Naive thymus-derived CD4-positive, alpha-beta T cell (primary cell): ENCODE results near the gene ANKS3. TPM values are rescaled to one million over a fixed set of nuclear protein-coding genes. Genes with fewer than 3 reads are reported as not detected.

Experiments used
- ATAC-seq: fragments of 150-1000 bp; cut with Tn5 transposase; 2 replicates; pipeline ENCODE4 v1.10.0; 2021; ENCODE audit warnings: mild to moderate bottlenecking, moderate library complexity
- CTCF ChIA-PET: fragments of 350-600 bp; sonication (Branson Sonifier 250); formaldehyde crosslinking; loops from one replicate; lab custom pipeline; 2021; ENCODE audit warnings: antibody characterized with exemption; lab: Charles Lee
- POLR2A ChIA-PET: fragments of 350-600 bp; sonication (Branson Sonifier 250); formaldehyde crosslinking; loops from one replicate; lab custom pipeline; 2021; ENCODE audit warnings: antibody characterized with exemption, inconsistent platforms; lab: Charles Lee
- DNase-seq, 9 donors: peaks; one replicate each; pipeline versions ENCODE4 v3.0.0 to v3.0.0-alpha.2; 2020 to 2022; ENCODE audit warnings: mixed read lengths in 1 of 9
- H3K27ac ChIP-seq: one replicate; pipeline ENCODE4 v1.7.0; 2013; ENCODE audit warnings: mild to moderate bottlenecking, low read depth, low read length, moderate library complexity
- H3K27me3 ChIP-seq, 2 donors: one replicate each; pipeline ENCODE4 v1.7.0; 2013; ENCODE audit warnings: low read length in 2 of 2, mild to moderate bottlenecking in 2 of 2, moderate library complexity in 2 of 2; ENCODE audit not compliant: control insufficient read depth in 2 of 2, insufficient read depth in 2 of 2
- H3K36me3 ChIP-seq, 3 experiments: 1 replicate in 2 of 3; 2 replicates in 1 of 3; pipeline ENCODE4 v1.7.0; 2013; ENCODE audit warnings: low read length in 3 of 3, mild to moderate bottlenecking in 3 of 3, moderate library complexity in 1 of 3; ENCODE audit not compliant: insufficient read depth in 3 of 3, control insufficient read depth in 2 of 3
- H3K4me1 ChIP-seq, 2 donors: one replicate each; pipeline ENCODE4 v1.7.0; 2013; ENCODE audit warnings: low read length in 2 of 2, mild to moderate bottlenecking in 2 of 2, moderate library complexity in 1 of 2; ENCODE audit not compliant: control insufficient read depth in 2 of 2, insufficient read depth in 2 of 2
- H3K4me3 ChIP-seq: 2 replicates; pipeline ENCODE4 v1.7.0; 2013; ENCODE audit warnings: mild to moderate bottlenecking, low read length
- H3K9me3 ChIP-seq, 3 experiments: 1 replicate in 2 of 3; 2 replicates in 1 of 3; pipeline ENCODE4 v1.7.0; 2013; ENCODE audit warnings: low read length in 3 of 3; ENCODE audit not compliant: control insufficient read depth in 2 of 3
- H3K27ac Mint-ChIP-seq, 9 donors: one replicate each; pipeline ENCODE4 v1.8.0; 2020 to 2022; ENCODE audit warnings: mixed read lengths in 9 of 9, mild to moderate bottlenecking in 8 of 9, moderate library complexity in 5 of 9, inconsistent platforms in 2 of 9
- H3K27me3 Mint-ChIP-seq, 5 donors: one replicate each; pipeline ENCODE4 v1.8.0; 2021 to 2022; ENCODE audit warnings: mixed read lengths in 5 of 5, mild to moderate bottlenecking in 1 of 5
- H3K36me3 Mint-ChIP-seq, 5 donors: one replicate each; pipeline ENCODE4 v1.8.0; 2020 to 2022; ENCODE audit warnings: mixed read lengths in 5 of 5, mild to moderate bottlenecking in 3 of 5, inconsistent platforms in 1 of 5
- H3K4me1 Mint-ChIP-seq, 7 donors: one replicate each; pipeline ENCODE4 v1.8.0; 2020 to 2022; ENCODE audit warnings: mixed read lengths in 7 of 7, mild to moderate bottlenecking in 3 of 7, inconsistent platforms in 1 of 7
- H3K4me3 Mint-ChIP-seq, 10 donors: one replicate each; pipeline ENCODE4 v1.8.0; 2020 to 2022; ENCODE audit warnings: mild to moderate bottlenecking in 10 of 10, mixed read lengths in 10 of 10, moderate library complexity in 6 of 10, inconsistent platforms in 2 of 10
- H3K9me3 Mint-ChIP-seq, 11 donors: one replicate each; pipeline ENCODE4 v1.8.0; 2020 to 2022; ENCODE audit warnings: mixed read lengths in 11 of 11, mild to moderate bottlenecking in 4 of 11, inconsistent platforms in 1 of 11, moderate library complexity in 1 of 11
- intact Hi-C, 2 donors: fragments of 100-400 bp; cut with micrococcal nuclease; formaldehyde crosslinking; loops; one replicate each; pipeline ENCODE4 v1.15.1; 2023
- polyA plus RNA-seq, 2 donors: library from polyadenylated mRNA; unstranded; fragments of 300-500 nt; fragmentation: Illumina TruSeq; gene quantifications; one replicate each; pipeline ENCODE4 v1.2.3, GENCODE V29; 2021
- total RNA-seq, 6 experiments: library from RNA in 5 of 6; stranded (reverse) in 5 of 6; gene quantifications; 1 replicate in 5 of 6; 2 replicates in 1 of 6; pipeline ENCODE4 v1.2.3 and lab custom pipeline; 2021 to 2026

Gene ANKS3
- total and polyA plus RNA-seq, 7 experiments from 2014 or later = 4.1 to 32.7 (median 21.5) TPM

- H3K9me3 Mint-ChIP-seq = no peaks in the 10 kb centered on the region
- peaks cover 0 to 9% (median 6%) of the 10 kb centered on the region in 7 donors for H3K4me1 Mint-ChIP-seq
- H3K4me3 Mint-ChIP-seq = no peak overlapping the region
- Histone ChIP-seq H3K27me3 (no peaks in the 10 kb centered on the region), H3K4me1 (no peaks in the 10 kb centered on the region), H3K4me3 (no peak overlapping the region), H3K27ac (no peak overlapping the region), H3K36me3 (peaks cover 0 to 91% (median 0%) of the 10 kb centered on the region in 3 experiments), H3K9me3 (no peaks in the 10 kb centered on the region)
- CTCF ChIA-PET = interaction anchor here (0.6 kb wide), 1 partner anchor 180 kb away, joined by 8 read pairs; no protein-coding TSS in a partner anchor
- ATAC-seq (no peak), DNase-seq (no peak)
- POLR2A ChIA-PET = interaction anchor here (1.1 kb wide), 1 partner anchor 25 kb away, joined by 4 read pairs; no protein-coding TSS in a partner anchor
- intact Hi-C loops = no loop called here
- H3K27ac Mint-ChIP-seq = peak overlapping the region in 1 of 9 donors; percentile 22
- no peaks in the 10 kb centered on the region for H3K27me3 Mint-ChIP-seq
- H3K36me3 Mint-ChIP-seq = peaks cover 0 to 4% (median 0%) of the 10 kb centered on the region in 5 donors
Measured at GRCh38 chr16:4685776-4686496, 48.1 kb downstream of the ANKS3 start.

- Mint-ChIP-seq H3K4me1 (peaks cover 0 to 10% (median 6%) of the 10 kb centered on the region in 7 donors), H3K27me3 (no peaks in the 10 kb centered on the region), H3K4me3 (no peak overlapping the region), H3K27ac (peak overlapping the region in 2 of 9 donors; percentile 33 to 54), H3K9me3 (no peaks in the 10 kb centered on the region), H3K36me3 (peaks cover 0 to 4% (median 0%) of the 10 kb centered on the region in 5 donors)
- no peak for ATAC-seq
- no peaks in the 10 kb centered on the region for H3K9me3 ChIP-seq
- POLR2A ChIA-PET = interaction anchor here (0.7 kb wide), 1 partner anchor 60 kb away, joined by 4 read pairs; no protein-coding TSS in a partner anchor
- H3K27ac ChIP-seq = no peak overlapping the region
- H3K4me3 ChIP-seq = no peak overlapping the region
- intact Hi-C loops = no loop called here
- H3K27me3 ChIP-seq = no peaks in the 10 kb centered on the region
- H3K4me1 ChIP-seq = no peaks in the 10 kb centered on the region
- CTCF ChIA-PET = interaction anchor here (0.6 kb wide), 1 partner anchor 382 kb away, joined by 3 read pairs; no protein-coding TSS in a partner anchor
- DNase-seq = no peak
- peaks cover 0 to 96% (median 0%) of the 10 kb centered on the region in 3 experiments for H3K36me3 ChIP-seq
Measured at GRCh38 chr16:4685292-4685691, 48.8 kb downstream of the ANKS3 start.

- H3K36me3 ChIP-seq = peaks cover 0 to 96% (median 0%) of the 10 kb centered on the region in 3 experiments
Measured at GRCh38 chr16:4684763-4685162, 49.3 kb downstream of the ANKS3 start.

GRCh38 chr16:4684058-4684715, 49.9 kb downstream of the ANKS3 start:
- POLR2A ChIA-PET = no interaction called here
- Histone ChIP-seq H3K27ac (no peak overlapping the region), H3K4me1 (no peaks in the 10 kb centered on the region)

More at GRCh38 chr16:4684763-4685162, 49.3 kb downstream of the ANKS3 start:
- Histone ChIP-seq H3K9me3 (no peaks in the 10 kb centered on the region), H3K4me3 (no peak overlapping the region), H3K27me3 (no peaks in the 10 kb centered on the region), H3K4me1 (no peaks in the 10 kb centered on the region), H3K27ac (no peak overlapping the region)
- POLR2A ChIA-PET = interaction anchor here (0.7 kb wide), 1 partner anchor 59 kb away, joined by 4 read pairs; no protein-coding TSS in a partner anchor
- CTCF ChIA-PET = interaction anchor here (0.6 kb wide), 1 partner anchor 381 kb away, joined by 3 read pairs; no protein-coding TSS in a partner anchor
- Mint-ChIP-seq H3K4me1 (peaks cover 0 to 10% (median 5%) of the 10 kb centered on the region in 7 donors), H3K36me3 (peaks cover 0 to 9% (median 0%) of the 10 kb centered on the region in 5 donors), H3K9me3 (no peaks in the 10 kb centered on the region), H3K27me3 (no peaks in the 10 kb centered on the region), H3K27ac (peak overlapping the region in 2 of 9 donors; percentile 33 to 54), H3K4me3 (no peak overlapping the region)
- DNase-seq (no peak), ATAC-seq (no peak)
- intact Hi-C loops = no loop called here

GRCh38 chr16:4683255-4684057, 50.6 kb downstream of the ANKS3 start:
- Mint-ChIP-seq H3K27ac (peak overlapping the region in 4 of 9 donors; percentile 8 to 62 (median 20)), H3K27me3 (no peaks in the 10 kb centered on the region), H3K4me1 (peaks cover 4 to 16% (median 7%) of the 10 kb centered on the region in 7 donors), H3K9me3 (no peaks in the 10 kb centered on the region), H3K4me3 (no peak overlapping the region), H3K36me3 (peaks cover 0 to 10% (median 0%) of the 10 kb centered on the region in 5 donors)
- Histone ChIP-seq H3K27me3 (no peaks in the 10 kb centered on the region), H3K4me1 (no peaks in the 10 kb centered on the region), H3K9me3 (no peaks in the 10 kb centered on the region), H3K27ac (no peak overlapping the region), H3K4me3 (no peak overlapping the region), H3K36me3 (peaks cover 0 to 86% (median 0%) of the 10 kb centered on the region in 3 experiments)
- no peak for ATAC-seq
- DNase-seq = no peak
- POLR2A ChIA-PET = no interaction called here
- intact Hi-C loops = no loop called here
- CTCF ChIA-PET = interaction anchor here (0.9 to 1.1 kb wide), 2 partner anchors 12 to 97 kb away, joined by 3 to 4 read pairs; no protein-coding TSS in a partner anchor

More at GRCh38 chr16:4684058-4684715, 49.9 kb downstream of the ANKS3 start:
- Mint-ChIP-seq H3K36me3 (peaks cover 0 to 10% (median 0%) of the 10 kb centered on the region in 5 donors), H3K4me1 (peaks cover 0 to 10% (median 5%) of the 10 kb centered on the region in 7 donors), H3K9me3 (no peaks in the 10 kb centered on the region), H3K27ac (no peak overlapping the region), H3K4me3 (no peak overlapping the region), H3K27me3 (no peaks in the 10 kb centered on the region)
- intact Hi-C loops = no loop called here
- ATAC-seq = no peak
- CTCF ChIA-PET = no interaction called here
- Histone ChIP-seq H3K4me3 (no peak overlapping the region), H3K27me3 (no peaks in the 10 kb centered on the region), H3K9me3 (no peaks in the 10 kb centered on the region), H3K36me3 (peaks cover 0 to 93% (median 0%) of the 10 kb centered on the region in 3 experiments)
- DNase-seq = no peak
